HG03196 (cell line): ENCODE data around the gene KDELR1.
"Not testable (repeated sequence)": the region's sequence is repeated elsewhere in the genome, so short reads cannot be mapped to it uniquely, and the experiment has no call there.

ENCODE experiments used
- ATAC-seq: cut with Tn5 transposase; IDR thresholded peaks from one replicate; pipeline ENCODE4 v1.9.1; 2021; ENCODE audit not compliant: unreplicated experiment

KDELR1 gene

GRCh38 chr19:48397263-48398101, 6.1 kb upstream of the KDELR1 start:
- ATAC-seq, result no peak

GRCh38 chr19:48396824-48397176, 5.4 kb upstream of the KDELR1 start:
- ATAC-seq, result no peak

- ATAC-seq, result no peak
Measured at GRCh38 chr19:48396016-48396823, 4.9 kb upstream of the KDELR1 start.

GRCh38 chr19:48395499-48395898, 4.1 kb upstream of the KDELR1 start:
- no peak for ATAC-seq

GRCh38 chr19:48395170-48395455, 3.8 kb upstream of the KDELR1 start:
- no peak for ATAC-seq

GRCh38 chr19:48394331-48395169, 3.2 kb upstream of the KDELR1 start:
- no peak for ATAC-seq

- ATAC-seq, result no peak
Measured at GRCh38 chr19:48393559-48394330, 2.4 kb upstream of the KDELR1 start, which contains the start of gene GRIN2D. Gene GRIN2D, plus strand, starts transcription at chr19:48393668. Its CDS starts 4,725 bp downstream, at chr19:48398393.

GRCh38 chr19:48392860-48393558, 1.7 kb upstream of the KDELR1 start:
- no peak for ATAC-seq

GRCh38 chr19:48392006-48392344, 624 bp upstream of the KDELR1 start:
- not testable (repeated sequence) for ATAC-seq

GRCh38 chr19:48390188-48391099, 907 bp downstream of the KDELR1 start:
- ATAC-seq, result no peak

- ATAC-seq, result no peak
Measured at GRCh38 chr19:48386981-48387380, 4.4 kb downstream of the KDELR1 start.

GRCh38 chr19:48385461-48386087, 5.8 kb downstream of the KDELR1 start:
- no peak for ATAC-seq

- no peak for ATAC-seq
Measured at GRCh38 chr19:48382286-48382685, 9.1 kb downstream of the KDELR1 start.

- ATAC-seq, result no peak
Measured at GRCh38 chr19:48381178-48381950, 10.0 kb downstream of the KDELR1 start.

GRCh38 chr19:48379058-48379457, 12.3 kb downstream of the KDELR1 start:
- no peak for ATAC-seq

- ATAC-seq, result no peak
Measured at GRCh38 chr19:48378194-48378570, 13.2 kb downstream of the KDELR1 start.

- no peak for ATAC-seq
Measured at GRCh38 chr19:48373567-48373966, 17.8 kb downstream of the KDELR1 start.

GRCh38 chr19:48372904-48373303, 18.4 kb downstream of the KDELR1 start:
- no peak for ATAC-seq
